ENCODE measurements around the gene ODAD4.
"Not testable (repeated sequence)": the region's sequence is repeated elsewhere in the genome, so short reads cannot be mapped to it uniquely, and the experiment has no call there.

Gene ODAD4

GRCh38 chr17:42012363-42012762 is 81.9 kb downstream of the ODAD4 start:
- H3K36me3 ChIP-seq (ENCODE audit: control insufficient read depth in 4 of 4, insufficient read depth in 4 of 4, low read length in 3 of 4) = peaks cover 0 to 25% (median 3%) of the 10 kb centered on the region in 4 experiments
- peaks cover 5 to 24% (median 15%) of the 10 kb centered on the region in 4 experiments for H3K4me1 ChIP-seq (ENCODE audit: control extremely low read depth in 1 of 4, control insufficient read depth in 4 of 4, insufficient read depth in 4 of 4, low read length in 3 of 4)
- H3K27ac ChIP-seq (ENCODE audit: insufficient read depth in 1 of 2, low read depth in 1 of 2, low read length in 2 of 2, poor library complexity in 1 of 2, severe bottlenecking in 2 of 2); POLR2A ChIA-PET; H3K9me3 ChIP-seq (ENCODE audit: control extremely low read depth in 1 of 5, control insufficient read depth in 4 of 5, insufficient read depth in 2 of 5, low read depth in 1 of 5, low read length in 4 of 5); H3K27me3 ChIP-seq (replicated peaks in 2 of 5; ENCODE audit: control insufficient read depth in 4 of 5, insufficient read depth in 5 of 5, low read length in 4 of 5); DNase-seq; H3K4me3 ChIP-seq (ENCODE audit: control insufficient read depth in 1 of 7, extremely low read depth in 1 of 7, insufficient read depth in 4 of 7, low read depth in 2 of 7, low read length in 6 of 7): not testable (repeated sequence)
- WGBS (ENCODE audit: insufficient coverage) = 100% methylated on average over 1 of the region's 4 CpGs
- CTCF ChIA-PET = interaction anchor here (0.7 to 2.2 kb wide), 6 partner anchors 11 to 176 kb away, joined by 3 to 8 read pairs (median 4); no protein-coding TSS in a partner anchor

GRCh38 chr17:42013740-42014139 is 83.3 kb downstream of the ODAD4 start:
- not testable (repeated sequence) for H3K27me3 ChIP-seq (replicated peaks in 2 of 5; ENCODE audit: control insufficient read depth in 4 of 5, insufficient read depth in 5 of 5, low read length in 4 of 5); H3K4me3 ChIP-seq (ENCODE audit: control insufficient read depth in 1 of 7, extremely low read depth in 1 of 7, insufficient read depth in 4 of 7, low read depth in 2 of 7, low read length in 6 of 7); DNase-seq; H3K9me3 ChIP-seq (ENCODE audit: control extremely low read depth in 1 of 5, control insufficient read depth in 4 of 5, insufficient read depth in 2 of 5, low read depth in 1 of 5, low read length in 4 of 5); H3K27ac ChIP-seq (ENCODE audit: insufficient read depth in 1 of 2, low read depth in 1 of 2, low read length in 2 of 2, poor library complexity in 1 of 2, severe bottlenecking in 2 of 2)
- POLR2A ChIA-PET = interaction anchor here (0.6 kb wide), 1 partner anchor 234 kb away, joined by 3 read pairs; no protein-coding TSS in a partner anchor
- WGBS (ENCODE audit: insufficient coverage) = 100% methylated on average over 2 of the region's 12 CpGs
- CTCF ChIA-PET = interaction anchor here (0.8 to 2.2 kb wide), 2 partner anchors 9 to 11 kb away, joined by 3 to 8 read pairs; no protein-coding TSS in a partner anchor
- H3K36me3 ChIP-seq (ENCODE audit: control insufficient read depth in 4 of 4, insufficient read depth in 4 of 4, low read length in 3 of 4) = peaks cover 0 to 24% (median 2%) of the 10 kb centered on the region in 4 experiments
- H3K4me1 ChIP-seq (ENCODE audit: control extremely low read depth in 1 of 4, control insufficient read depth in 4 of 4, insufficient read depth in 4 of 4, low read length in 3 of 4) = peaks cover 9 to 34% (median 24%) of the 10 kb centered on the region in 4 experiments
